Posterior cingulate gyrus (tissue), 11 donors: Measurements from ENCODE around the gene MAD1L1.

Source experiments
- DNase-seq, 10 donors: peaks; one replicate each; pipeline versions ENCODE4 v3.0.0 to v3.0.0-alpha.2; 2020 to 2021; ENCODE audit warnings: mixed read lengths in 3 of 10
- intact Hi-C: fragments of 100-400 bp; cut with DNase I; formaldehyde crosslinking; loops from one replicate; pipeline ENCODE4 v1.15.1; 2023

The MAD1L1 gene

GRCh38 chr7:2112261-2113198, 120.2 kb downstream of the MAD1L1 start:
- intact Hi-C loops, result loop anchor here (5.0 kb wide), 1 partner anchor 40 kb away; no protein-coding TSS in a partner anchor
- DNase-seq, result peak in 1 of 10 donors; percentile 57

- intact Hi-C loops, result loop anchor here (5.0 kb wide), 1 partner anchor 41 kb away; no protein-coding TSS in a partner anchor
- no peak for DNase-seq
These were observed 121.2 kb downstream of the MAD1L1 start for GRCh38 chr7:2111568-2111967.

- DNase-seq, result no peak
- intact Hi-C loops, result loop anchor here (5.0 kb wide), 1 partner anchor 41 kb away; no protein-coding TSS in a partner anchor
These were observed 121.9 kb downstream of the MAD1L1 start for GRCh38 chr7:2110610-2111396.

GRCh38 chr7:2109936-2110609, 122.7 kb downstream of the MAD1L1 start:
- intact Hi-C loops, result loop anchor here (5.0 kb wide), 1 partner anchor 42 kb away; no protein-coding TSS in a partner anchor

GRCh38 chr7:2109251-2109872, 123.4 kb downstream of the MAD1L1 start:
- intact Hi-C loops, result no loop called here

More at GRCh38 chr7:2109936-2110609, 122.7 kb downstream of the MAD1L1 start:
- DNase-seq, result peak in 1 of 10 donors; percentile 81

GRCh38 chr7:2108501-2109250, 124.1 kb downstream of the MAD1L1 start:
- peak in 4 of 10 donors; percentile 36 to 57 (median 44) for DNase-seq
- intact Hi-C loops, result no loop called here

More at GRCh38 chr7:2109251-2109872, 123.4 kb downstream of the MAD1L1 start:
- no peak for DNase-seq

GRCh38 chr7:2108071-2108455, 124.7 kb downstream of the MAD1L1 start:
- intact Hi-C loops, result no loop called here
- DNase-seq, result no peak

GRCh38 chr7:2107386-2108070, 125.2 kb downstream of the MAD1L1 start:
- peak in 4 of 10 donors; percentile 52 to 94 (median 70) for DNase-seq
- intact Hi-C loops, result no loop called here

- intact Hi-C loops, result no loop called here
These were observed 125.8 kb downstream of the MAD1L1 start for GRCh38 chr7:2106924-2107323.

GRCh38 chr7:2106440-2106839, 126.3 kb downstream of the MAD1L1 start:
- no peak for DNase-seq
- intact Hi-C loops, result no loop called here

More at GRCh38 chr7:2106924-2107323, 125.8 kb downstream of the MAD1L1 start:
- peak in 3 of 10 donors; percentile 46 to 90 (median 55) for DNase-seq

GRCh38 chr7:2105917-2106316, 126.8 kb downstream of the MAD1L1 start:
- intact Hi-C loops, result no loop called here
- no peak for DNase-seq

- intact Hi-C loops, result no loop called here
- DNase-seq, result no peak
These were observed 127.5 kb downstream of the MAD1L1 start for GRCh38 chr7:2105280-2105679.

GRCh38 chr7:2104716-2105115, 128.0 kb downstream of the MAD1L1 start:
- intact Hi-C loops, result no loop called here
- no peak for DNase-seq

- DNase-seq, result peak; percentile 40 to 94 (median 70)
- intact Hi-C loops, result no loop called here
These were observed 128.5 kb downstream of the MAD1L1 start for GRCh38 chr7:2104107-2104710.

- intact Hi-C loops, result no loop called here
- no peak for DNase-seq
These were observed 129.5 kb downstream of the MAD1L1 start for GRCh38 chr7:2103071-2103898.

GRCh38 chr7:2102375-2102723, 130.4 kb downstream of the MAD1L1 start:
- DNase-seq, result no peak
- intact Hi-C loops, result no loop called here

GRCh38 chr7:2101630-2102374, 130.9 kb downstream of the MAD1L1 start:
- intact Hi-C loops, result no loop called here
- DNase-seq, result peak in 3 of 10 donors; percentile 65 to 94 (median 89)
